ENCODE data around the gene RELB.
"Not testable (repeated sequence)": the region's sequence is repeated elsewhere in the genome, so short reads cannot be mapped to it uniquely, and the experiment has no call there.

Gene RELB, protein sequence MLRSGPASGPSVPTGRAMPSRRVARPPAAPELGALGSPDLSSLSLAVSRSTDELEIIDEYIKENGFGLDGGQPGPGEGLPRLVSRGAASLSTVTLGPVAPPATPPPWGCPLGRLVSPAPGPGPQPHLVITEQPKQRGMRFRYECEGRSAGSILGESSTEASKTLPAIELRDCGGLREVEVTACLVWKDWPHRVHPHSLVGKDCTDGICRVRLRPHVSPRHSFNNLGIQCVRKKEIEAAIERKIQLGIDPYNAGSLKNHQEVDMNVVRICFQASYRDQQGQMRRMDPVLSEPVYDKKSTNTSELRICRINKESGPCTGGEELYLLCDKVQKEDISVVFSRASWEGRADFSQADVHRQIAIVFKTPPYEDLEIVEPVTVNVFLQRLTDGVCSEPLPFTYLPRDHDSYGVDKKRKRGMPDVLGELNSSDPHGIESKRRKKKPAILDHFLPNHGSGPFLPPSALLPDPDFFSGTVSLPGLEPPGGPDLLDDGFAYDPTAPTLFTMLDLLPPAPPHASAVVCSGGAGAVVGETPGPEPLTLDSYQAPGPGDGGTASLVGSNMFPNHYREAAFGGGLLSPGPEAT

GRCh38 chr19:45001087-45001739 lies at the start of gene RELB:
TSS of gene RELB (plus strand) at chr19:45001464. CDS start at chr19:45001580, 116 bp downstream.
- peak; percentile 90 to 99 (median 95) for DNase-seq (ENCODE audit: low read depth in 3 of 3, low spot score in 1 of 3)

GRCh38 chr19:44954278-44954648 lies 47.0 kb upstream of the RELB start:
- no peak for DNase-seq (ENCODE audit: low read depth in 3 of 3, low spot score in 1 of 3)

GRCh38 chr19:44954649-44955504 lies 46.4 kb upstream of the RELB start, which contains the start of gene CLPTM1:
TSS of gene CLPTM1 (plus strand) at chr19:44955380. CDS start at chr19:44955396, 16 bp downstream.
- peak; percentile 92 to 96 (median 93) for DNase-seq (ENCODE audit: low read depth in 3 of 3, low spot score in 1 of 3)

- no peak for DNase-seq (ENCODE audit: low read depth in 3 of 3, low spot score in 1 of 3)
Observed at GRCh38 chr19:44955505-44956439, 45.5 kb upstream of the RELB start.

- no peak for DNase-seq (ENCODE audit: low read depth in 3 of 3, low spot score in 1 of 3)
Observed at GRCh38 chr19:44957526-44957925, 43.7 kb upstream of the RELB start.

DNA sequence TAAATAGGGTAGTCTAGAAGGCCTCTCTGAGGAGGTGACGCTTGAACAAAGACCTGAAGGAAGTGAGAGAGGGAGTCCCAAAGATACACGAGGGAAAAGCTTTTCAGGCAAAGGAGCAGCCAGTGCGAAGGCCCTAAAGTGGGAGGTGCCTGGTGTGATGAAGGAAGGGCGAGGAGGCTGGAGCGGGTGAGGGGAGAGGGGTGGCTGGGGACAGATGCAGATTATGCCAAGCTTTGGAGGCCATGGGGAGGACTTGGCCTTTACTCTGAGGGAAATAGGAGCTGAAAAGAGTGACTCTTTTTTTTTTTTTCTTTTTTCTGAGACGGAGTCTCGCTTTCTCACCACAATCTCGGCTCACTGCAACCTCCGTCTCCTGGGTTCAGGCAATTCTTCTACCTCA lies 43.2 kb upstream of the RELB start:
- no peak for DNase-seq (ENCODE audit: low read depth in 3 of 3, low spot score in 1 of 3)

DNA sequence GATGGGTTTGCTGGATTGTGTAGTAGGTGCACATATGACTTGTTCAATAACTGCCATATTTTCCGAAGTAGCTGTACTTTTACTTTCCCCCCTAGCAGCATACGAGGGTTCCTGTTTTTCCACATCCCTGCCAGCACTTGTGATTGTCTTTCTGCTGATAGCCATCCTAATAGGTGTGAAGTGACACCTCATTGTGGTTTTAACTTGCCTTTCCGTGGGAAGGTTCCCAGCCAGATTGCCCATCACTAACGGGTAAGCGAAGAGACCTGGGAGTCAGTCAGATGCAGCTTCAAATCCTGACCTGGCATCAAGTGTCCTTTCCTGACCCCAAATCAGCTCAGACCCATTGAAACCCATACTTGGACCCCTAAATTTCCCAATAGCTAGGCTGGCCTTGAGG lies 41.6 kb upstream of the RELB start:
- no peak for DNase-seq (ENCODE audit: low read depth in 3 of 3, low spot score in 1 of 3)

- no peak for DNase-seq (ENCODE audit: low read depth in 3 of 3, low spot score in 1 of 3)
Observed at GRCh38 chr19:44960906-44961728, 40.1 kb upstream of the RELB start.

DNA sequence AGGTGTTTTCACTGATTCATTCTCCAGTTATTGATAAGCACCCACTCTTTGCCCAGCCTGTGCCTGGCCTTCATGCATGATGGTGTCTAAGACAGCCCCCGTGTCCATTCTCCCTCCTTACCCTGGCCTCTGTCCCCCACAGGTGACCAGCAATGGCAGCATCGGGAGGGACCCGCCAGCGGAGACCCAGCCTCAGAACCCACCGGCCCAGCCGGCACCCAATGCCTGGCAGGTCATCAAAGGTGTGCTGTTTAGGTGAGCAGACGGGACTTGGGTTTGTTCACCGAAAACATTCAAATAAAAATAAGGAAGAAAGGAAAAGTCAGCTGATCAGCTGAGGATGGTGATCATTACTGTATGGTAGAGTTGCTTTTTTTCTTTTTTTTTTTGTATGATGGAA lies 39.4 kb upstream of the RELB start:
- no peak for DNase-seq (ENCODE audit: low read depth in 3 of 3, low spot score in 1 of 3)

- DNase-seq (ENCODE audit: low read depth in 3 of 3, low spot score in 1 of 3) = no peak
Observed at GRCh38 chr19:44968118-44968517, 33.1 kb upstream of the RELB start.

GRCh38 chr19:44968670-44969069 lies 32.6 kb upstream of the RELB start:
- DNase-seq (ENCODE audit: low read depth in 3 of 3, low spot score in 1 of 3) = no peak

DNA sequence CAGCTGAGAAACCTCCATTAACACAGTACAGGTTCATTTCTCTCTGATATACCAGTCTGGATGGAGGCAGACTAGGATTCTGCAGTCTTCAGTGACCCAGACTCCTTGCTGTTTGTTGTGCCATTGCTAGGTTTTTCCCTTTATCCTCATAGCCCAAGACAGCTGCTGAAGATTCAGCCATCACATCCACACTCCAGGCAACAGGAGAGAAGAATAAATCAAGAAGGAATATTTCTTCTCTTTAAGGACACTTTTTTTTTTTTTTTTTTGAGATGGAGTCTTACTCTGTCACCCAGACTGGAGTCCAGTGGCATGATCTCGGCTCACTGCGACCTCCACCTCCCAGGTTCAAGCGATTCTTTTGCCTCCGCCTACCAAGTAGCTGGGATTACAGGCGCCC lies 31.8 kb upstream of the RELB start:
- no peak for DNase-seq (ENCODE audit: low read depth in 3 of 3, low spot score in 1 of 3)

GRCh38 chr19:44971451-44971850 lies 29.8 kb upstream of the RELB start:
- DNase-seq (ENCODE audit: low read depth in 3 of 3, low spot score in 1 of 3) = not testable (repeated sequence)

DNA sequence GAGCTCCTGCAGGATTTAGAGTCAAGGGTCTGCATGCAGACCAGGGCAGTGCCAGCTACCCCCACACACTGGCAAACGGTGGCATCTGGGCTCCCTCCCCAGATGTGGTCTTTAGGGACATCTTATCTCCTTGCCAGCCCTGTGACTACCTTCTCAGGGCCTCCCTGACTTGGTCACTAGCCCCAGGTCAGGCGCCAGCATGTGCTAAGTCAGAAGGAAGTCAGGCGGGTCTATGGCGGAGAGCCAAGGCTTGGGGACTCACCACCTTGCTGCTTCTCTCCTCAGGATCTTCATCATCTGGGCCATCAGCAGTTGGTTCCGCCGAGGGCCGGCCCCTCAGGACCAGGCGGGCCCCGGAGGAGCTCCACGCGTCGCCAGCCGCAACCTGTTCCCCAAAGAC lies 28.5 kb upstream of the RELB start:
- no peak for DNase-seq (ENCODE audit: low read depth in 3 of 3, low spot score in 1 of 3)

- no peak for DNase-seq (ENCODE audit: low read depth in 3 of 3, low spot score in 1 of 3)
Observed at GRCh38 chr19:44973982-44974735, 27.1 kb upstream of the RELB start.

- DNase-seq (ENCODE audit: low read depth in 3 of 3, low spot score in 1 of 3) = no peak
Observed at GRCh38 chr19:44974857-44975256, 26.4 kb upstream of the RELB start.

GRCh38 chr19:44975444-44975843 lies 25.8 kb upstream of the RELB start:
- DNase-seq (ENCODE audit: low read depth in 3 of 3, low spot score in 1 of 3) = no peak

GRCh38 chr19:44984005-44984404 lies 17.3 kb upstream of the RELB start:
- DNase-seq (ENCODE audit: low read depth in 3 of 3, low spot score in 1 of 3) = no peak

DNA sequence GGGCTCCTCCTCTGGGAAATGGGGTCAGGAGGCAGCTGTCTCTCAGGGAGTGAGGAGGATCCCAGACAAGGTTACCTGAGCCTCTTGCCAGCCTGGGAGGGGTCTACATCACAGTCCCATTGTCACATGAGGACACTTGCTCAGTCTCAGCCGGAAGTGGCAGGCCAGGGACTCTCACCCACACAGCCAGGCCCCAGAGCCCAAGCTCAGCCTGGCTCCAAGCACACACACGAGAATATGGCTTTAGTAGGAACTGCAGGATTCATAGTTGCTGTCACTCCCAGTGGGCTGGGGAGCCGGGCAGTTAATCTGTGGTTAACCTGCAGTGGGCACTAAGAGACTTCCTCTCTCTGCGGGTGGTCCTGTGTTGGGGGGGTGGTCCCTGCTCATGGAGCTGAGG lies 15.8 kb upstream of the RELB start:
- no peak for DNase-seq (ENCODE audit: low read depth in 3 of 3, low spot score in 1 of 3)

All from stimulated activated CD4-positive, alpha-beta T cell treated with anti-CD3 and anti-CD28 coated beads, TNF-alpha, amount 100 ng/mL, for 1 hour (primary cell).